Esophagus squamous epithelium (tissue), 4 donors: ENCODE measurements around the gene SRGAP2C.
"Not testable (repeated sequence)": the region's sequence is repeated elsewhere in the genome, so short reads cannot be mapped to it uniquely, and the experiment has no call there.

Experiments used
- CTCF ChIP-seq, 6 experiments: fragments of 450-650 bp in 4 of 6; fragments of 200-600 bp in 2 of 6; sonication (generic) in 2 of 6; IDR thresholded peaks; one replicate each; pipeline ENCODE4 v1.5.1; 2016 to 2019; ENCODE audit warnings: antibody characterized with exemption in 6 of 6, mild to moderate bottlenecking in 4 of 6, moderate library complexity in 4 of 6
- POLR2A ChIP-seq, 4 donors: fragments of 450-650 bp; IDR thresholded peaks; one replicate each; pipeline ENCODE4 v1.6.1; 2017; ENCODE audit warnings: antibody characterized with exemption in 4 of 4, mild to moderate bottlenecking in 4 of 4, moderate library complexity in 3 of 4

GRCh38 chr1:121280699-121281317 lies 96.0 kb downstream of the SRGAP2C start:
- not testable (repeated sequence) for TF ChIP-seq POLR2A, CTCF (IDR thresholded peaks at IDR 0.05)
